H1 (cell line): ENCODE measurements around the gene LY86. TPM values are rescaled to one million over a fixed set of nuclear protein-coding genes. Genes with fewer than 3 reads are reported as not detected.

Experiments
- CTCF ChIA-PET: fragments of 300-600 bp; sonication (Branson Sonifier 250); formaldehyde crosslinking; loops from one replicate; lab custom pipeline; 2021; ENCODE audit not compliant: partially characterized antibody; lab: Charles Lee
- POLR2A ChIA-PET: fragments of 300-600 bp; sonication (Branson Sonifier 250); formaldehyde crosslinking; loops from one replicate; lab custom pipeline; 2021; ENCODE audit warnings: inconsistent platforms; ENCODE audit not compliant: partially characterized antibody; lab: Charles Lee
- DNase-seq, 2 experiments: peaks; one replicate each; pipeline versions ENCODE4 v3.0.0 to v3.0.0-alpha.2; 2010 to 2022; ENCODE audit warnings: low spot score in 2 of 2, low read depth in 1 of 2, mixed read lengths in 1 of 2
- FAIRE-seq: peaks from 2 replicates; lab custom pipeline; 2011; peaks lifted over from hg19 to GRCh38; lab: Jason Lieb, UNC
- H2AFZ ChIP-seq: 2 replicates; pipeline ENCODE4 v1.8.1; 2012; ENCODE audit warnings: low read length, inconsistent platforms
- H2AK5ac ChIP-seq: 2 replicates; pipeline ENCODE4 v1.6.1; 2013; ENCODE audit warnings: low read depth, low read length
- H2BK120ac ChIP-seq: replicated peaks from 2 replicates; pipeline ENCODE3; 2013; ENCODE audit warnings: low read depth, low read length, inconsistent platforms
- H2BK12ac ChIP-seq: 2 replicates; pipeline ENCODE4 v1.6.1; 2013; ENCODE audit warnings: low read depth, low read length
- H2BK15ac ChIP-seq: 2 replicates; pipeline ENCODE4 v1.6.1; 2013; ENCODE audit warnings: low read length
- H2BK20ac ChIP-seq: 2 replicates; pipeline ENCODE4 v1.6.1; 2013; ENCODE audit warnings: low read length
- H2BK5ac ChIP-seq: 2 replicates; pipeline ENCODE4 v1.6.1; 2013; ENCODE audit warnings: low read depth, low read length
- H3K14ac ChIP-seq: 2 replicates; pipeline ENCODE4 v1.6.1; 2013; ENCODE audit warnings: inconsistent platforms; ENCODE audit not compliant: insufficient read length
- H3K18ac ChIP-seq: 2 replicates; pipeline ENCODE4 v1.6.1; 2013; ENCODE audit warnings: low read length; ENCODE audit errors: extremely low read depth
- H3K23ac ChIP-seq: 2 replicates; pipeline ENCODE4 v1.6.1; 2013; ENCODE audit warnings: inconsistent platforms; ENCODE audit not compliant: insufficient read length
- H3K23me2 ChIP-seq: 2 replicates; pipeline ENCODE4 v1.6.1; 2013; ENCODE audit warnings: low read depth, low read length
- H3K27ac ChIP-seq: 2 replicates; pipeline ENCODE4 v1.6.1; 2011; ENCODE audit warnings: low read depth, low read length, inconsistent platforms
- H3K27me3 ChIP-seq, 4 experiments: replicated peaks in 1 of 4; 1 replicate in 1 of 4; 2 replicates in 3 of 4; pipeline versions ENCODE4 v1.6.1 to v1.8.1; 2011 to 2013; ENCODE audit warnings: low read length in 3 of 4, mild to moderate bottlenecking in 3 of 4, inconsistent platforms in 2 of 4, mixed read lengths in 2 of 4, moderate library complexity in 1 of 4; ENCODE audit not compliant: control insufficient read depth in 3 of 4, insufficient read depth in 3 of 4; ENCODE audit errors: extremely low read depth in 1 of 4
- H3K36me3 ChIP-seq, 4 experiments: 2 replicates each; pipeline versions ENCODE4 v1.6.1 to v1.8.1; 2011 to 2013; ENCODE audit warnings: mild to moderate bottlenecking in 4 of 4, low read length in 3 of 4, moderate library complexity in 2 of 4, control low read depth in 1 of 4, inconsistent platforms in 1 of 4; ENCODE audit not compliant: insufficient read depth in 4 of 4, control insufficient read depth in 2 of 4
- H3K4ac ChIP-seq: replicated peaks from 2 replicates; pipeline ENCODE3; 2013; ENCODE audit warnings: low read length, low read depth, mixed read lengths, inconsistent platforms; ENCODE audit not compliant: insufficient read length
- H3K4me1 ChIP-seq, 4 experiments: replicated peaks in 1 of 4; 1 replicate in 1 of 4; 2 replicates in 3 of 4; pipeline versions ENCODE4 v1.6.1 to v1.8.1; 2011 to 2013; ENCODE audit warnings: low read length in 3 of 4, inconsistent platforms in 2 of 4, mixed read lengths in 1 of 4; ENCODE audit not compliant: insufficient read depth in 4 of 4, control insufficient read depth in 3 of 4
- H3K4me2 ChIP-seq, 2 experiments: 2 replicates each; pipeline versions ENCODE4 v1.6.1 to v1.8.1; 2011 to 2013; ENCODE audit warnings: low read depth in 2 of 2, low read length in 2 of 2, control low read depth in 1 of 2, inconsistent platforms in 1 of 2, mild to moderate bottlenecking in 1 of 2; ENCODE audit not compliant: insufficient read depth in 1 of 2
- H3K4me3 ChIP-seq, 4 experiments: fragments of 200-600, 300-600 bp in 1 of 4; sonication (generic), shearing (Covaris generic), sonication (Bioruptor Twin) in 1 of 4; 2 replicates each; pipeline versions ENCODE4 v1.5.1 to v1.8.1; 2011 to 2016; ENCODE audit warnings: low read length in 4 of 4, low read depth in 3 of 4, control low read depth in 2 of 4, inconsistent platforms in 2 of 4, mild to moderate bottlenecking in 2 of 4, mixed read lengths in 1 of 4, moderate library complexity in 1 of 4; ENCODE audit not compliant: insufficient read depth in 2 of 4; ENCODE audit errors: extremely low read depth in 1 of 4
- H3K56ac ChIP-seq: replicated peaks from 2 replicates; pipeline ENCODE3; 2013; ENCODE audit warnings: low read depth, mild to moderate bottlenecking, mixed read lengths, low read length, inconsistent platforms; ENCODE audit not compliant: insufficient read length
- H3K79me1 ChIP-seq: 2 replicates; pipeline ENCODE4 v1.6.1; 2013; ENCODE audit warnings: low read depth, low read length, control low read depth
- H3K79me2 ChIP-seq, 2 experiments: 2 replicates each; pipeline versions ENCODE4 v1.6.1 to v1.8.1; 2012 to 2013; ENCODE audit warnings: low read length in 2 of 2, mild to moderate bottlenecking in 2 of 2, inconsistent platforms in 1 of 2; ENCODE audit not compliant: insufficient read depth in 2 of 2, control insufficient read depth in 1 of 2
- H3K9ac ChIP-seq, 4 experiments: replicated peaks in 1 of 4; 1 replicate in 1 of 4; 2 replicates in 3 of 4; pipeline versions ENCODE4 v1.6.1 to v1.8.1; 2011 to 2013; ENCODE audit warnings: low read depth in 3 of 4, low read length in 3 of 4, control low read depth in 2 of 4, mild to moderate bottlenecking in 2 of 4, moderate library complexity in 2 of 4, inconsistent platforms in 1 of 4; ENCODE audit errors: extremely low read depth in 1 of 4
- H3K9me3 ChIP-seq, 2 experiments: 2 replicates each; pipeline versions ENCODE4 v1.6.1 to v1.8.1; 2012 to 2013; ENCODE audit warnings: mild to moderate bottlenecking in 2 of 2, moderate library complexity in 2 of 2, control low read depth in 1 of 2, inconsistent platforms in 1 of 2, low read depth in 1 of 2, low read length in 1 of 2, mixed read lengths in 1 of 2; ENCODE audit not compliant: insufficient read depth in 2 of 2
- H4K20me1 ChIP-seq, 2 experiments: replicated peaks in 1 of 2; 2 replicates each; pipeline versions ENCODE3 to v1.8.1; 2011 to 2013; ENCODE audit warnings: inconsistent platforms in 2 of 2, low read length in 2 of 2, mild to moderate bottlenecking in 1 of 2; ENCODE audit not compliant: insufficient read depth in 2 of 2, control insufficient read depth in 1 of 2
- H4K5ac ChIP-seq: 2 replicates; pipeline ENCODE4 v1.6.1; 2013; ENCODE audit warnings: low read length, low read depth, mixed read lengths, inconsistent platforms; ENCODE audit not compliant: insufficient read length
- H4K8ac ChIP-seq: 2 replicates; pipeline ENCODE4 v1.8.0; 2013; ENCODE audit warnings: mild to moderate bottlenecking, moderate library complexity, low read length, inconsistent platforms; ENCODE audit not compliant: insufficient read depth; ENCODE audit errors: extremely low read depth
- H4K91ac ChIP-seq: replicated peaks from 2 replicates; pipeline ENCODE3; 2013; ENCODE audit warnings: low read length, mixed read lengths, inconsistent platforms; ENCODE audit not compliant: insufficient read length
- BACH1 ChIP-seq: IDR thresholded peaks from 2 replicates; pipeline ENCODE4 v1.6.1; 2012; ENCODE audit warnings: low read length, improper control_type of control experiment
- EP300 ChIP-seq, 2 experiments: IDR thresholded peaks; 1 replicate in 1 of 2; 2 replicates in 1 of 2; pipeline ENCODE4 v1.6.1; 2011 to 2012; ENCODE audit warnings: low read depth in 2 of 2, low read length in 2 of 2, mild to moderate bottlenecking in 2 of 2, borderline replicate concordance in 1 of 2, inconsistent platforms in 1 of 2, moderate library complexity in 1 of 2
- POLR2AphosphoS5 ChIP-seq: IDR thresholded peaks from 2 replicates; pipeline ENCODE4 v1.6.1; 2011; ENCODE audit warnings: low read depth, low read length
- WGBS, 2 experiments: shearing (Covaris generic) in 1 of 2; methylation state at CpG; one replicate each; pipeline versions ENCODE4 v1.1.6 to v1.1.7; 2013 to 2015; ENCODE audit warnings: low lambda C conversion rate in 2 of 2, mixed read lengths in 2 of 2, inconsistent platforms in 1 of 2, low coverage in 1 of 2, missing lambda C conversion rate in 1 of 2; ENCODE audit not compliant: insufficient replicate concordance in 2 of 2, insufficient coverage in 1 of 2, insufficient read length in 1 of 2; ENCODE audit errors: extremely low coverage in 1 of 2, missing lambda C conversion rate in 1 of 2; 5-methylcytosine and 5-hydroxymethylcytosine counted together
- polyA plus RNA-seq, 7 experiments: library from polyadenylated mRNA; depleted of rRNA in 3 of 7; stranded (reverse) in 5 of 7; unstranded in 2 of 7; fragments of >200 nt in 5 of 7; fragments of 200-250 nt in 2 of 7; gene quantifications; 1 replicate in 5 of 7; 2 replicates in 1 of 7; 4 replicates in 1 of 7; pipeline versions ENCODE4 v1.2.1 to v1.2.3, GENCODE V29; 2011 to 2013; ENCODE audit warnings: missing spikeins in 2 of 7, mixed read lengths in 2 of 7
- total RNA-seq: library from RNA; stranded (reverse); fragmentation: NEBNext Ultra II Directional; extraction: Animal tissue kit (Norgen Biotek cat#: 25700); gene quantifications from 2 replicates; pipeline ENCODE4 v1.2.1, GENCODE V29; 2021

Gene LY86
- total and polyA plus RNA-seq, 2 of the 8 experiments (the other 6 are each of a cell fraction or from before 2014, with no cell fraction given): not detected

- ChIA-PET POLR2A (interaction anchor here (0.5 kb wide), 1 partner anchor 365 kb away, joined by 3 read pairs; no protein-coding TSS in a partner anchor), CTCF (interaction anchor here (0.5 to 7.2 kb wide), 9 partner anchors 10 to 562 kb away, joined by 3 to 64 read pairs (median 3); no protein-coding TSS in a partner anchor)
- FAIRE-seq: no peak
Measured at GRCh38 chr6:6683969-6684833, 95.7 kb downstream of the LY86 start.

More at GRCh38 chr6:6683969-6684833, 95.7 kb downstream of the LY86 start:
- H2BK20ac ChIP-seq: no peak overlapping the region
- no peak overlapping the region for H4K5ac ChIP-seq
- no peak overlapping the region for H2BK5ac ChIP-seq
- H3K79me2 ChIP-seq: no peaks in the 10 kb centered on the region
- WGBS, 2 experiments: 87% methylated on average over 13 of the region's 13 CpGs; no CpG with 5 or more reads in 1 of the 2 experiments
- H2AFZ ChIP-seq: no peak overlapping the region
- peaks cover 4% of the 10 kb centered on the region for H3K23me2 ChIP-seq
- no peak overlapping the region for H2AK5ac ChIP-seq
- no peak overlapping the region for H3K4me2 ChIP-seq
- no peak overlapping the region for H4K91ac ChIP-seq
- no peak overlapping the region for H3K23ac ChIP-seq
- no peak for DNase-seq
- no peaks in the 10 kb centered on the region for H3K79me1 ChIP-seq
- H3K4me3 ChIP-seq: no peak overlapping the region
- H3K4me1 ChIP-seq: peaks cover 8 to 18% (median 17%) of the 10 kb centered on the region in 4 experiments
- TF ChIP-seq POLR2AphosphoS5: no peak
- no peak for TF ChIP-seq EP300 (IDR thresholded peaks at IDR 0.05; ENCODE audit: borderline replicate concordance in 1 of 2, low read depth in 2 of 2, low read length in 2 of 2)
- no peak for TF ChIP-seq BACH1
- TF ChIP-seq, all 59 proteins: peak for 0
- Histone ChIP-seq H2BK15ac (0 out of 2 replicates have a peak overlapping the region, but pooled peaks have one; percentile 10), H3K14ac (no peak overlapping the region), H3K9me3 (no peaks in the 10 kb centered on the region), H2BK120ac (peak overlapping the region; percentile 34), H4K20me1 (no peaks in the 10 kb centered on the region), H3K18ac (no peak overlapping the region), H4K8ac (no peak overlapping the region), H3K9ac (no peak overlapping the region), H3K4ac (no peak overlapping the region), H3K56ac (no peak overlapping the region), H3K36me3 (no peaks in the 10 kb centered on the region), H3K27me3 (no peaks in the 10 kb centered on the region), H3K27ac (no peak overlapping the region), H2BK12ac (no peak overlapping the region)
